Cardiac atrium fibroblast (primary cell): ENCODE measurements around the gene TRIM72. TPM values are rescaled to one million over a fixed set of nuclear protein-coding genes. Genes with fewer than 3 reads are reported as not detected.

ENCODE experiments used
- total RNA-seq: library from RNA; depleted of rRNA; stranded (reverse); fragments of >200 nt; gene quantifications from 2 replicates; pipeline ENCODE4 v1.2.3, GENCODE V29; 2015

Gene TRIM72, protein sequence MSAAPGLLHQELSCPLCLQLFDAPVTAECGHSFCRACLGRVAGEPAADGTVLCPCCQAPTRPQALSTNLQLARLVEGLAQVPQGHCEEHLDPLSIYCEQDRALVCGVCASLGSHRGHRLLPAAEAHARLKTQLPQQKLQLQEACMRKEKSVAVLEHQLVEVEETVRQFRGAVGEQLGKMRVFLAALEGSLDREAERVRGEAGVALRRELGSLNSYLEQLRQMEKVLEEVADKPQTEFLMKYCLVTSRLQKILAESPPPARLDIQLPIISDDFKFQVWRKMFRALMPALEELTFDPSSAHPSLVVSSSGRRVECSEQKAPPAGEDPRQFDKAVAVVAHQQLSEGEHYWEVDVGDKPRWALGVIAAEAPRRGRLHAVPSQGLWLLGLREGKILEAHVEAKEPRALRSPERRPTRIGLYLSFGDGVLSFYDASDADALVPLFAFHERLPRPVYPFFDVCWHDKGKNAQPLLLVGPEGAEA
- 0.54 TPM in 1 of 2 replicates, not detected in the other for total RNA-seq

DNA sequence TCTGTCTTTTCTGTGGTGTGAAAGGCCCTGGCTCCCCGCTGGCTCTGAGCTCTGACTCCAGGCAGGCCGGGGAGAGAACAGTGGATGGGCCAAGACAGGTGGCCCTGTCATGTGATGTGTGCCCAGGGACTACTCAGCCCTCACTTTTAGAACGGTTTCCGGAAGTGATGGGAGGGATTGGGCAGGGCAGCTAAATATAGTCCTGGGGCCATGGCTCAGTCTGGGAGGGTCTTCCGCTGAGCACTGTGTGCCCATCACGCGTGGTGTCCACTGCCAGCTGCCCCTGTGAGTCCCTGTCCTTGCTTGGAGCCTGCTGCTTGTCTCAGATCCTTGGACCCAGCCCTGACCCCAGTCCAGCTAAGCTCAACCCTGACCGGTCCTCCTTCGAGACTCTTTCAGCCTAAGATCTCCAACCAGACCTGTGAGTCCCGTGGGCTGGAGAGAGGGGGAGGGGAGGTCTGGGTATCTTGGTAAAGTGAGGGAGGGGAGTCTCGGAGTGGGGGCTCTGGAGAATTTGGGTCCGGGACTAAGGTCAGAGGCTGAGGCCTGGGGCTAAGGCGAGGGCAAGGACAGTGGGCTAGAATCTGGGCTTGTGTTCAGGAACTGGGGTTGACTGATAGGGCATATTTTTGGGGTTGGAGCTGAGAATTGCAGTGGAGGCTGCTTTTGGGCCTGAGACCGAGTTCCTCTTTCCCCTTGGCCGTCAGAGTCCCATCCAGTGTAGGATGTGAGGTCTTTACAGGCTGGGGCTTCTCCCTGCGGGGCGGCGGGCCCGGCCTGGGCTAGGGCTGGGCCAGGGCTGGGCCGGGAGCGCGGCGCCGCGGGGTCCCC lies at the start of gene TRIM72:
Gene TRIM72, plus strand, starts transcription at position 243 of the 831 bp plus-strand sequence. CDS start 620 bp downstream, outside the sequence.

DNA sequence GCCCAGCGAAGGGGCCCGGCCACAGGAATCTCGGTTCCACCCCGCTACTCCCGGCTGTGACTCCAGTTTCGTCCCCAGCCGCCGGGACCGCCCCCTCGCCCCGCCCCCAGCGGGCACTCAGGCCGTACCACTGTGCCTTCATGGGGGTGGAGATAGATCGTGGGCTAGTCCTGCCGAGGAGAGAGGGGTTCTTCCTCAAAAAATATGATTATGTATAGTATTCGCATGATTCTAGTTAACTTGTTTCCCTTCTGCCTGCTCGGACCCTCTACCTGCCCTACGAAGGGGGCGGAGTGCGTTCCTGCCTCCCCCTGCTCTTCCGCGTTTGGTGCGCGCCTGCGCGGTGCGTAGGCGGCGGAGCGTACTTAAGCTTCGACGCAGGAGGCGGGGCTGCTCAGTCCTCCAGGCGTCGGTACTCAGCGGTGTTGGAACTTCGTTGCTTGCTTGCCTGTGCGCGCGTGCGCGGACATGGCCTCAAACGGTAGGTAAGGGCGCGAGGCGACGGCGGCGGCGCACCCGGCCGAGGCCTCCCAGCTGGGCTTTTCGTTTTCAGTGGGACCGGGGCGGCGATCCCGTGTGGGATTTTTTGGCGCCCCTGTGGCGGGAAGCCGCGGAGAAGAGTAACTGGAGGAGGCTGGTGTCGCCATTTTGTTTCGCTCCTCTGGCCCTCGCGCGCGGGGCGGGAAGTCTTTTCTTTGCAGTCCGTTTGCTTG lies 34.0 kb upstream of the TRIM72 start, which contains the start of gene FUS:
Gene FUS, plus strand, starts transcription at position 393 of the 713 bp plus-strand sequence. Its CDS starts 76 bp downstream, at position 469.

DNA sequence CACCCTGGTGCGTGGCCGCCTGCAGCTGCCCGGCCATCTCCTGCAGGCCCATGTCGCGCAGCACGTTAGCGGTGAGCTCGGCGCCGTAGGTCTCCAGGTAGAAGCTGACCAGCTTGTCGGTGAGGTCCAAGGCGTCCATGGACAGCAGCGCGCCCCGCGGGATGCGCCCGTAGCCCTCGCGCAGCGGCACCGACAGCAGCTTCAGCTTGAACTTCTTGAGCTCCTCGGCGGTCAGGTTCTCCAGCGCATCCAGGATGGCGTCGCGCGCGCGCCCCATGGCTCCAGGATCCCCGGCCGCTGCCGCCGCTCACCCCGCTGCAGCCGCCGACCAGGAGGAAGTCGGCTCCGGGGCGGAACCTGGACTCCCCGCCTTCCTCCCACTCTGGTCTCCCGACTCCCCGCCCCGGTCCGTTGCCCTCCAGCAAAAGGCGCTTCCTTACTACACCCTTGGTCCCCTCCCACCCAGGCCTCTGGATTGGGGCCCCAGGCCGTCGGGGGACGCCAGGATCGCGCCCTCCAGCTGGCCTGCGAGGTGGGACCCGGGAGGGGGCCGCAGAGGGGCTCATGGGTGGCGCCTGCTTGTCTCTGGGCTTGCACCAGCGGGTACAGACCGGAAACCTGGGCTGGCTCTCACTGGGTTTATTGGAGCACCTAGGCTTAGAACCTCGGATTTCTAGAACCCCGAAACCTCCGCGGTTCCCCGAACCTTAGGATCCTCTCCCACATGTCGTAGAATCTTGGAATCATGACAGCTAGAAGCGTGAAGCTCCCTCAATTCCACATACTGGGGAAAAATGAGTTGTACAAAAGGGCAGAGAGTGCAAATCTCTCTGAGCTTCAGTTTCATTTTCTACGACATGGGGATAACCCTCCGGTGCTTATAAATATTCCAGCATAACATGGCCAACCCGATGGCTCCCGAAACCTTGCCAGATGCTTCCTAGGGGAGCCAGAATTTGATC lies 11.2 kb upstream of the TRIM72 start, which contains the start of gene PYCARD:
Gene PYCARD, minus strand, starts transcription at position 347 of the 962 bp plus-strand sequence. Its CDS starts 70 bp downstream, at position 277.

DNA sequence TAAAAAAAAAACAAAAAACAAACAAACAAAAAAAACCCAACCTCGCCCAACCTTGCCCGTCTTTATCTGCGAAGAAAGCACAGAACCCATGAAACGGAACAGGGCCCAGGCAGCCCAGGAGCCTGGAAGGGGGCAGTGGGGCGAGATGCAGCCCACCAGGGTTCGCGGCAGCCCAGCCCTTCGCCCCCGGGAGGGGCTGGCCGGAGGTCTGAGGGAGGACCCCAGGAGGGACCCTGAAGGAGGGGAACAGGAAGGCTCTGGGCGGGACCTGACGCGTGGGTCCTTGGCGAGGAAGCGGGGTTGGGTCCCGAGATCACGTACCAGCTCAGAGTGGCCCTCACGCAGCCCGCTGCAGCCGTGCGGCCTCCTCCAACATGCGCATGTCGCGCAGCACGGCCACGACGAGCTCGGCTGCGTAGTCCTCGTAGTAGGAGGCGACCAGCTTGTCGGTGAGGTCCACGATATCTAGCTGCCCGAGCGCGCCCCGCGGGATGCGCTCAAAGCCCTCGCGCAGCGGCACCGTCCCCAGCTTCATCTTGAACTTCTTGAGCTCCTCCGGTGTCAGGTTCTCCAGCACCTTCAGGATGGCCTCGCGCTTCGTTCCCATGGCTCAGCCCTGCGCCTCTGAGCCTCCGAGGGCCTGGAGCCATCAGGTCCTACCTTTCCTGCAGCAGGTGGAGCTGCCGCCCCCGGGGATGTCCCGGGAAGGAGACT lies 2.7 kb downstream of the TRIM72 start, which contains the start of gene PYDC1:
Gene PYDC1, minus strand, starts transcription at position 714 of the 714 bp plus-strand sequence. Its CDS starts 107 bp downstream, at position 607.

Other genes starting within 250 kb of the TRIM72 start
- 6.8 and 11.6 TPM in 2 replicates for gene HSD3B7, start 228.9 kb upstream of the TRIM72 start, total RNA-seq
- gene STX1B, start 203.5 kb upstream of the TRIM72 start, total RNA-seq: 0.16 and 0.18 TPM in 2 replicates
- 22.9 and 25.9 TPM in 2 replicates for gene STX4, start 180.6 kb upstream of the TRIM72 start, total RNA-seq
- 9.2 and 15.9 TPM in 2 replicates for gene ZNF668, start 139.9 kb upstream of the TRIM72 start, total RNA-seq
- gene ZNF646, start 139.7 kb upstream of the TRIM72 start, total RNA-seq: 12.6 and 24.2 TPM in 2 replicates
- 2.6 and 6.1 TPM in 2 replicates for gene PRSS53, start 125.2 kb upstream of the TRIM72 start, total RNA-seq
- gene VKORC1, start 119.3 kb upstream of the TRIM72 start, total RNA-seq: 264 and 274 TPM in 2 replicates
- gene BCKDK, start 105.7 kb upstream of the TRIM72 start, total RNA-seq: 80.5 and 118 TPM in 2 replicates
- 17.3 and 29.5 TPM in 2 replicates for gene KAT8, start 96.5 kb upstream of the TRIM72 start, total RNA-seq
- not detected in 2 replicates for gene PRSS8, start 78.4 kb upstream of the TRIM72 start, total RNA-seq
- gene PRSS36, start 64.1 kb upstream of the TRIM72 start, total RNA-seq: not detected in 2 replicates
- 34.0 and 54.2 TPM in 2 replicates for gene FUS, start 34.0 kb upstream of the TRIM72 start, total RNA-seq
- gene PYCARD, start 11.4 kb upstream of the TRIM72 start, total RNA-seq: 43.1 and 57.0 TPM in 2 replicates
- not detected in 2 replicates for gene PYDC1, start 3.0 kb downstream of the TRIM72 start, total RNA-seq
- not detected in 2 replicates for gene ITGAM, start 45.9 kb downstream of the TRIM72 start, total RNA-seq
- gene ITGAX, start 141.1 kb downstream of the TRIM72 start, total RNA-seq: not detected in 2 replicates
- not detected in 2 replicates for gene ITGAD, start 179.2 kb downstream of the TRIM72 start, total RNA-seq
- not detected in 2 replicates for gene COX6A2, start 214.2 kb downstream of the TRIM72 start, total RNA-seq
- 0.65 TPM in 1 of 2 replicates, not detected in the other for gene ZNF843, start 228.7 kb downstream of the TRIM72 start, total RNA-seq
- gene ARMC5, start 245.4 kb downstream of the TRIM72 start, total RNA-seq: 13.2 and 15.1 TPM in 2 replicates